GM19240 (cell line): ENCODE measurements around the gene BMPR2.
"Not testable (repeated sequence)": the region's sequence is repeated elsewhere in the genome, so short reads cannot be mapped to it uniquely, and the experiment has no call there.

ENCODE experiments used
- DNase-seq: peaks from one replicate; pipeline ENCODE4 v3.0.0; 2011; ENCODE audit warnings: low spot score; ENCODE audit not compliant: insufficient read length

BMPR2 gene

DNA sequence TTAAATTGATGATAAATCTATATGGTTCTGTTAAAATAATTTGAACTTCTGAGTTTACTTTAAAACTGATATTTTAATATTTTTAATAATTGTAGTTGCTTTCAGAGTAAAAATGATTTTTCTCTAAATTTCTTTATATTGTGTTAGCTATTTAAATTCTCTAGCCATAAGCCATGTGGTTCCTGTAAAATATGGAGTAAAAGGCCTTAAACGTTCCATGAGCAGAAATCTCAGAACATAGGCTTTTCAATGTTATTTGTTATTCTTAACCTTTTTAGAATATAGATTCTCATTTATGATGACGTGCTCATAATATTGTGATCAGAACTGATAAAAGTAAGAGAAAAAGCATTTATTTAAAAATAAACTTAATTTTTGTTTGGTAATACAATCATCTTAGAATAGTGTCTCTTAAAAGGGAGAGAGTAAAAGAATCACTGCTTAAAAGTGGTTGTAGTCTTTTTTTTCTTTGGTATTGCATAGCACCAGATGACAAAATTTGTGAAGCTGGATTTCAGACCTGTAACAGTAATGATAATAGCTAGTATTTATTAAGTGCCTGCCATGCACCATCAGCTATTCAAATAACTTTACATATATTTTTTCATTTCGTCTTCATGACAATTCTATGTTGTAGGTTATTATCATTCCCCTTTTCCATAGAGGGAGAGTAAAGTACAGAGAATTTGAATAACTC is 2.7 kb downstream of the BMPR2 start:
- DNase-seq, result no peak

DNA sequence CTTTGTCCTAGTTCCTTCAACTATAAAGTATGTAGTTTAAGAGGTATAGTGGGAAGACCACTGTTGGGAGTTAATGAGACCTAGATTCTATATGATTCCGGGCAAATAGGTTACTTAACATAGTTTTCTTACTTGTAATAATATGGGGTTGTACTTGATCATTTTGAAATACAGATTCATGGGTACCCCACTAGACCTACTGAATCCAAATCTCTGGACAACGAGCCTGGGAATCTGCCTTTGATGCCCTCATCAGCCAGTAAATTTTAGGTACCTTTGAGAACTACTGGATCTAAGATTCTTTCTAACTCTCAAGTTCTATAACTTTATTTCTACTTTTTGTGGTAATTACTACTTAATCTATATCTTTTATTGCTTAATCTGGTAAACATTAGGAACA is 6.6 kb downstream of the BMPR2 start:
- no peak for DNase-seq

DNA sequence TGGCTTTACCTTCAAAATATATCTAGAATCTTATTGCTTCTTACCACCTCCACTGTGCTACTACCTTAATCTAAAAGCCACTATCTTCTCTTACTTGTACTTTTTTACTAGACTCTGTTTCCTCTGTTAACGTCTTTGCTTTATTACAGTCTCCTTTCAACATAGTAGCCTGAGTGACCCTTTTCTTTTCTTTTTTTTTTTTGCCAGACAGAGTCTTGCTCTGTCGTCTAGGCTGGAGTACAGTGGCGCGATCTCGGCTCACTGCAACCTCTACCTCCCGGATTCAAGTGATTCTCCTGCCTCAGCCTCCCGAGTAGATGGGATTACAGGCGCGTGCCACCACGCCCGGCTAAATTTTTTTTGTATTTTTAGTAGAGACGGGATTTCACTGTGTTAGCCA is 10.4 kb downstream of the BMPR2 start:
- not testable (repeated sequence) for DNase-seq

DNA sequence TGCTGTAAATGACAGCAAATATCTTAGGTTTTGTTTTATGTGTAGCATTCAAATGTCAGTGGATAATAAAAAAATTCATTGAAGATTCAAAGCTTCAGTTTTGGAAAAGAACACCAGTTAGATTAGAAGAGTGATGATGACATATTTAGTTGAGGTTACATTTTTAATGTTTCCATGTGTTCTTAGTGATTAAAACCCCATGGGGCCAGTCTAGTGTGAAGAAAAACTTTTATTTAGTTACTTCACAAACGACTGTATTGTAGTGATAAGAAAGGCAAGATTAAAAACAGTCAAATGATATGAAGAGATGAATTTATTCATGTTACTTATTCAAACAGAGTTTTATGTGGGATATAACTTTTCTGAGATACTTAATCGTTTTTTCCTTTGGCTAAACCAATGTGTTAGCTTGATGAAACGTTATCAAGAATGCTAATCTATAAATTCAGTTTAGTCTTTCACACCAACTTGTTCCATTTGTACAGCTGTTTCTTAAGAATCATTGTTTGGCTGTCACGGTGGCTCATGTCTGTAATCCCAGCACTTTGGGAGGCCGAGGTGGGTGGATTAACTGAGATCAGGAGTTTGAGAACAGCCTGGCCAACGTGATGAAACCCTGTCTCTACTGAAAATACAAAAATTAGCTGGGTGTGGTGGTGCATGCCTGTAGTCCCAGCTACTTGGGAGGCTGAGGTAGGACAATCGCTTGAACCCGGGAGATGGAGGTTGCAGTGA is 11.6 kb downstream of the BMPR2 start:
- DNase-seq, result no peak

DNA sequence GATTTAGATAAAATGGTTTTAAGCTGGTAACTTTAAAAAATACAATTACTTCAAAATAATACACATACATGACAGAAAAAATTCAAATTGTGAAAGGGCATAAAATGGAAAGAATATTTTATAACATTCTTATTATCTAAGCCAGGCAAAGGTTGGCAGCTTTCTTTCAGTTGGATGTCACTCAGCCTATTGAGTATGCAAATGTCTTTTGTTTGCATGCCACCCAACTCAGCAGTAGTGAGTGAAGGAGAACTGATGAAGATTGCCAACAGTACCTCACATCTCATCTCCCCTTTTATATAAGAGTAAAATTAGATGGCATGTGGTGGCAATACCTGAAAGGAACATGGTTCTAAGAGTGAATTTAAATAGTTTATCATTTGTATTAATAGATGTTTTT is 24.8 kb downstream of the BMPR2 start:
- DNase-seq, result no peak

DNA sequence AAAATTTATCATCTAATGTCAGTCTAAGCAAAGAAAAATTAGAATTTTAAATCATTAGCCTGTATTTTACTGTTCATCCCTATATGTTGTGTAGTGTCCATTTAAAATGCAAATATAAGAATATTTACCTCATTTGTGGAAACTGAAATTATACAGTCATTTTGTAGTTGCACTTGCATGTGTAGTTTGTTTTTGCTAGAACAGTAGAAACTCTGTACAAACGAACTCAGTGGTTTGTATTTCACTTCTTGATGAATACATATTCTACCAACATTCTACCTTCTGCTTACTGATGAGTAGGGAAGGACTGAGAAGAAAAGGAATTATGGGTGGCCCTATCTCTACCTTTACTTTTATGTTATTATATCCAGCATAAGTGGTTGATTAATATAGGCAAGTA is 29.7 kb downstream of the BMPR2 start:
- DNase-seq, result no peak

DNA sequence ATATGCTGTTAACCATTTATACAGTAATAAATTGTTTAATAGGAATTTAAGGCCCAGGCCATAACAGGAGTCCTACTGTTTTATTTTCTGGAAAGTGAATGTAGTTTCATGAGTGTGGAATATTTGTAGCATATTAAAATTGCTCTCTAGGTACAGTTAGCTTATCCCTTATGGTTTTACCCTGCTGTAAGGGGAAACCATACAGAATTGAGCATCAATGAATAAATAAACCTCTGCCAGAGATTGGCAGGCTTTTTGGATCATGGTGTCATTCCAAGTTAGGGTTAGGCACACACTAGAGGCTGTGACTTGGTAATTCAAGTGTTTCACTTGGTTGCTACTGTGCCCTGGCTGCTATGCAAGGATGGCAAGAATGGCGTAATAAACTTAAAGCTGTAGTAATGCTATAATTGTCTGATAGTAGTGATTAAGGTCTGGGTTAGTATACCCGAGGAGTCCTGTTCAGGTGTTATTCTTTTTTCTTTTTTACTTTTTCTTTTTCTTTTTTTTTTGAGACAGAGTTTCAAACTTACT is 30.4 kb downstream of the BMPR2 start:
- no peak for DNase-seq

DNA sequence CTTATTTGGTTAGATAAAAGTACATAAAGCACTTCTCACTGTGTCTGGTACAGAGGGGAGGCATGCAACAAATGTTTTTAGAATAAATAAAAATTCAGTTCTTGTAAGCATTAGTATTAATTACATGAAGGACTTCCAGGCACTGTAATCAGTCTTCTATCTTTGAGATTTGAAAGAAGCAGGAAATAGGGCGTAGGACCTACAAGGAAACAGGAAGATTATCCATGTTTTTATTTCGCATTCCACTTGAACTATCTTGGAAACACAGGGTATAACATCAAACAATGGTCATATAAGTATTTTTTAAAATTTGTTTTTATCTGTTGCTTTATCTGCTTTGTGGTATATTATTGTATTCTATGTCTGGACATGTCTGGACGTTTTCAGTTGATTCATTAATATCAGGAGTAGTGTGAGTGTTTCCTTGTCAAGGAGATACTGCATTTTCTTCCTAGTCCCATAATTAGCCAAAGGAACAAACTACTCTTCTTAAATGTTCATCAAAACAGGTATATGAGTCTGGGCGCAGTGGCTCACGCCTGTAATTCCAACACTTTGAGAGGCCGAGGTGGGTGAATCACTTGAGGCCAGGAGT is 32.5 kb downstream of the BMPR2 start:
- DNase-seq, result no peak

DNA sequence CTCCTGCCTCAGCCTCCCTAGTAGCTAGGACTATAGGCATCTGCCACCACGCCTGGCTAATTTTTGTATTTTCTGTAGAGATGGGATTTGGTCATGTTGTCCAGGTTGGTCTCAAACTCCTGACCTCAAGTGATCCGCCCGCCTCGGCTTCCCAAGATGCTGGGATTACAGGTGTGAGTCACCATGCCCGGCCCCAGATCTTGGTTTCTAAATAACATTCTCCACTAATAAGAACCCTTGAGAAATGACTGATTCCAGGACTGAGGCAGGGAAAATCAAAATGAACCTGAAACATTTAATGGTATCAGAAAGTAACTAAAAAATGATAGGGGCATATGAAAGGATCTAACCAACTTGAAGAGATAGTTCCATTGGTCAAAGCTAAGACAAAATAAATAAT is 34.0 kb downstream of the BMPR2 start:
- no peak for DNase-seq

DNA sequence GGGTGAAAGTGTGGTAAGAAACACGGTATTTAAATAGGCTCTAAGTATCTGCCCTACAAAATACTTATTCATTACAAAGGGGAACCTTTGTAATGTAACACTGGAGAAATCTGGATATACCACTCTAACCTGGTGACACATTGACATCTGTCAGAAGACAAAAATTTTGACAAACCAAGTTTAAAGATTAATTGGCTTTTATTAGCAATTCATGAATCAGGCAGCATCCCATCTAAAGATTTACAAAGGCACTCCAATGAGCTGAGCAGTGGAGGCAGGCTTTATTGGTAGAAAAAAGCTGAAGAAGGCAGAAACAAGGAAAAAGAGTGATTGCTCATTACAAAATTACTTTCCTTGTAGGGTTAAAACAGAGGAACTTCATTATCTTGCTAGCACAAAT is 35.0 kb downstream of the BMPR2 start:
- DNase-seq, result no peak

DNA sequence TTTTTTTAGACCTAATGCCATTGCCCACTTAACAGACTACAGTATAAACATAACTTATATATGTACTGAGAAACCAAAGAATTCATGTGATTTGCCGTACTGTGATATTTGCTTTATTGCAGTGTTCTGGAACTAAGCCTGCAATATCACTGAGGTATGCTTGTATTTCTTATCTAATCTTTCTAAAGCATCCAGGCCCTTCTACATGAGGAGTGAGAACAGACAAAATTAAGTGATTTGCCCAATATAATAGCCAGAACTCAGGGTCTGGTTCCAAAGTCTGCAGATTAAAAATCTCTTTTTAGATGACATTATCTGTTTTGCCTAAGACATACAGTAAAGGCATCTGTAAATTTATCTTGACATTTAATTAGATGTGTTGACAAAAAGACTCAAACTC is 41.9 kb downstream of the BMPR2 start:
- no peak for DNase-seq

DNA sequence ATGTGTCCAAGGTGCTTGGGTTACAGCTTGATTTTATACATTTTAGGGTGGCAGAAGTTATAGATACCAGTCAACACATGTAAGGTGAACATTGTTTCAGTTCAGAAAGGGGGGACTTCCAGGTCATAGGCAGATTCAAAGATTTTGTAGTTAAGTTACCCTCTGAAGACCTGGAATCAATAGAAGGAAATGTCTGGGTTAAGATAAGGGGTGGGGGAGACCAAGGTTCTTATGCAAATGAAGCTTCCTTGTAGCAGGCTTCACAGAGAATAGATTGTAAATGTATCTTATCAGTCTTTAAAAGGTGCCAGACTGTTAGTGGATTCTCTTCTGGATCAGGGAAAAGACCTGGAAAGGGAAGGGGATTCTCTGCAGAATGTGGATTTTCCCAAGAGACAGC is 42.4 kb downstream of the BMPR2 start:
- no peak for DNase-seq

DNA sequence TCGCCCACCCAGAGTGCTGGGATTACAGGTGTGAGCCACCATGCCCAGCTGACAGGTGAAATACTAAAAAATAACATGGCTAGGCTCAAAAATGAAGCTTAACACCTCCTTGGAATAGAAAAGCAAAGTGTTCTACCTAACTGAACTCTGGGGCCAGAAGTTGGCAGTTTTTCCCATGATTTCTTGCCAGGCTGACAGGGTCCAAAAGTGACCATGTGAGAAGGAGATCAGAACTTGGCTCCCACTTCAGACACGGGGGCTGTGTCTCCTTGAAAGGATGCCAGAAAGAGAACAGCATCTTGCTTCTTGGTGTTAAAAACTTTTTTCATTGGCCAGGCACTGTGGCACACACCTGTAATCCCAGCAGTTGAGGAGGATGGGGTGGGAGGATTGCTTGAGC is 47.0 kb downstream of the BMPR2 start:
- DNase-seq, result no peak

DNA sequence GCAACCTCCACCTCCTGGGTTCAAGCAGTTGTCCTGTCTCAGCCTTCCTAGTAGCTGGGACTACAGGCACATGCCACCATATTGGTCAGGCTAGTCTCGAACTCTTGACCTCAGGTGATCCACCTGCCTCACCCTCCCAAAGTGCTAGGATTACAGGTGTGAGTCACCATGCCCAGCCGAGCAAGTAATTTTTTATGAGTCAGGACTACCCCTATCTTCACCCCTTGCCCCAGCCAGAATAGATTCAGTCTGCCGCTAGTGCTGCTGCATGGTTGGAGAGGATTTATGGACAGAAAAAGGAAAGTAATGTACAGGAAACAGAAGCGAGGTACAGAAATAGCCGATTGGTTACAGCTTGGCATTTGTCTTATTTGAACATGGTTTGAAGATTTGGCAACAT is 48.9 kb downstream of the BMPR2 start:
- DNase-seq, result no peak

DNA sequence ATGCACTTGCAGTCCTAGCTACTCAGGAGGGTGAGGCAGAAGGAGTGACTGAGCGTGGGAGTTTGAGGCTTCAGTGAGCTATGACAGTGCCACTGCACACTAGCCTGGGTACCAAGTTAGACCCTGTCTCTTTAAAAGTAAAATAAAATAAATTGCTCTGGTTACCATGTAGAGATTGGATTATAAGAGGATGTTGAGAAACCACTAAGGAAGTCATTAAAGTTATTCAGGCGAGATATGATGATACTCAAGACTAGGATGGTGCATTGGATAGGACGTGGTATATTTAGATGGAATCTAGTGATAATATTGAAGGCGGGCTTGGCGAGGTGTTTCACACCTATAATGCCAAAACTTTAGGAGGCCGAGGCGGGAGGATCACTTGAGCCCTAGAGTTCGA is 50.6 kb downstream of the BMPR2 start:
- DNase-seq, result no peak

DNA sequence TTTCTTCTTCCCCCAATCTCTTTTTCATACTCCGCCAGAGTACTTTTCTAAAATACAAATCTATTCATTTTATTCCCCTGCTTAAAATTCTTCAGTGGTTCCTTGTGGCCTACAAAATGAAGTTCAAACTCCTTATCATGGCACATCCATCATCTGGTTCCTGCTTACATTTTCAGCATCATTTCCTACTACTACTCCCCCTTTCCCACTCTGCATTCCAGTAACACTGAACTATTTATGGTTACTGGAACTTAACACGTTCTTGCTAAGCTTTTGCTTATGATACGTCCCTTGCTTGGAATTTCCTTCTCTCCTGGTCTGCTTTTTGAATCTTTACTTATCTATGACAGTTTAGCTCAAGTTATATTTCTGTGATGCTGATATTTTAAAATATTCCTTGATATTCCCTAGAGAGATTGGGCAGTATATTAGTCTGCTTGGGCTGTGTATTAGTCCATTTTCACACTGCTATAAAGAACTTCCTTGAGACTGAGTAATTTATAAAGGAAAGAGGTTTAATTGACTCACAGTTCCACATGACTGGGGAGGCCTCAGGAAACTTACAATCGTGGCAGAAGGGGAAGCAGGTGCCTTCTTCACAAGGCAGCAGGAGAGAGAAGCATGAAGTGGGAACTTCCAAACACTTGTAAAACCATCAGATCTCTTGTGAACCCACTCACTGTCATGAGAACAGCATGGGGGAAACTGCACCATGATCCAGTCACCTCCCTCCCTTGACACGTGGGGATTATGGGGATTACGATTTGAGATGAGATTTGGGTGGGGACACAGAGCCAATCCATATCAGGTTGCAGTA is 53.2 kb downstream of the BMPR2 start:
- no peak for DNase-seq

DNA sequence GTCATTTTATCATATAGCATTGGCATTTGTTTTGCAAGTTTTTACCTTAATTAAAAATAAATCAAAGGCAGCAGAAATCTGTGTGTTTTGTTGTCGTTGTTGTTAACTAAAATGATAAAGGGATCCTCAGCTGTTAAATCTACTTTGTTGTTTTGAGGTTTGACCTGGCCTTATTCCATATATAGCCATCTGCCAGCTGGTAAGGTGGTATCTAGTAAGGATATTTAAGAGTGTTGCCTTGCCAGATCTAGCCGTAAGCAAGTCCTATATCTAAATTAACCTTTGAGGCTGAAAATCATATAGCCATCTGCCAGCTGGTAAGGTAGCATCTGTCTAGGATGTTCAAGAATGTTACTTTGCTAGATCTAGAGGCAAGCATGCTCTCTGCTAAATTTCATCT is 56.6 kb downstream of the BMPR2 start:
- DNase-seq, result no peak

DNA sequence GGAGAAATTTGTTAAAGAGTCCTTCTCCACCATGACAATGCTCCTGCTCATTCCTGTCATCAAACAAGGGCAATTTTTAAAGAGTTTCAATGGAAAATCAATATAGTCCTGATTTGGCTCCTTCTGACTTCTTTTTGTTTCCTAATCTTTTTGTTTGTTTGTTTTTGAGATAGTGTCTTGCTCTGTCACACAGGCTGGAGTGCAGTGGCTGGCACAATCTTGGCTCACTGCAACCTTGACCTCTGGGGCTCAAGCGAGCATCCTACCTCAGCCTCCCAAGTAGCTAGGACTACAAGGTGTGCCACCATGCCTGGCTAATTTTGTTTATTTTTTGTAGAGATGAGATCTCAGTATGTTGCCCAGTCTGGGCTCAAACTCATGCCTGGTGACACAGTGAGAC is 58.3 kb downstream of the BMPR2 start:
- DNase-seq, result no peak

DNA sequence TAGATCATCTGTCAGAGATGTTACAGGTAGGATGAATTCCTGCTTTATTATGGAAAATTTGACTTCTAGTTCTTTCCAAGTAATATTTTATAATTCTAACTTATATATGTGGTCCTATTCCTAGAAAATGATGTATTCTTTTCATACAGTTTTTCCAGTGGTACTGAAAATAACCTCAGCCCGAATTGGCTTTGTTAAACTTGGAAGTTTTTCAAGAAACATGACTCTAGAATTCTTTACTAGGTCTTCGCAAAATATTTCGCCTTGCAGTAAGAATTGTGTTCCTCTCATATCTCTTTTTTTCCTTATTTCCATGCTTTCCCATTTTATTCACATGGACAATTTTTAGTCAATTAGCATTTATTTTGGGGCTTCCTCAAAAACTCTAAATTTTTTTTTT is 60.5 kb downstream of the BMPR2 start:
- no peak for DNase-seq

DNA sequence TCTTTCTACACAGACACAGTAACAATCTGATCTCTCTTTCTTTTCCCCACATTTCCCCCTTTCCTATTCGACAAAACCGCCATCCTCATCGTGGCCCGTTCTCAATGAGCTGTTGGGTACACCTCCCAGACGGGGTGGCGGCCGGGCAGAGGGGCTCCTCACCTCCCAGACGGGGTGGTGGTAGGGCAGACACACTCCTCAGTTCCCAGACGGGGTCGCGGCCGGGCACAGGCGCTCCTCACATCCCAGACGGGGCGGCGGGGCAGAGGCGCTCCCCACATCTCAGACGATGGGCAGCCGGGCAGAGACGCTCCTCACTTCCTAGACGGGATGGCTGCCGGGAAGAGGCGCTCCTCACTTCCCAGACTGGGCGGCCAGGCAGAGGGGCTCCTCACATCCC is 64.0 kb downstream of the BMPR2 start:
- DNase-seq, result not testable (repeated sequence)

DNA sequence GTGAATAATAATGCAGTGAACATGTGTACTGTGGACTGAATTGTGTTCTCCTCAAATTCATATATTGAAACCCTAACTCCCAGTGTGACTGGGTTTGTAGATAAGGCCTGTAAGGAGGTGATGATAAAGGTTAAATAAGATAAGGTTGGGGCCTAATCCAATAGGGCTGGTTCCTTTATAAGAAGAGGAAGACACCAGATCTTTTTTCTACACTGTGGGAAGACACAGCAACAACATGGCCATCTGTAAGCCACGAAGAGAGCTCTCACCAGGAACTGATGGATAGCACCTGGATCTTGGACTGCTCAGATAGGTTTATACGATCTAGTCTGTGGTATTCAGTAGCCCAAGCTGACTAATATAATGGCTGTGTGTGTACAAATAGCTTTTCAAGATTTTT is 66.8 kb downstream of the BMPR2 start:
- DNase-seq, result no peak

DNA sequence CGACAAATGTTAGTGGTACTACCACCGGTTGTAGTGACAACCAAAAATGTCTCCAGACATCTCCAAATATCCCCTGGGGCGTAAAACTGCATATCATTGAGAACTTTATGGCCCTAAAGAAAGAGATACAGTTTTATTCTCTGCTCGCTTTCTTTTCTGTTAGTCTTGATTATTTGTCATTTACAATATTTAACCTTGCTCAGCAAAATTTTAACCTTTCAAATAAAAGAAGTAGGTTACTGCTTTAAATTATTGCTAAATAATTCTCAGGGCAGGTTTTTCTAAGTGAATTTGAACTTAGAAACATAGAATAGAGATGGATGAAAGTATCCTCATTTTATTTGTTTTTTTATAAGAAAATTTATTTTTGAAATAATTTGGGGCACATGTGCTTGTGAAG is 67.9 kb downstream of the BMPR2 start:
- no peak for DNase-seq
